Natural killer cell treated with Interleukin-12 subunit alpha and Interleukin-12 subunit beta and Interleukin-15 and Interleukin-18, amount 100 ng/mL, for 72 hours (primary cell): ENCODE data around the gene HS3ST3A1. TPM values are rescaled to one million over a fixed set of nuclear protein-coding genes. Genes with fewer than 3 reads are reported as not detected.
"Not testable (repeated sequence)": the region's sequence is repeated elsewhere in the genome, so short reads cannot be mapped to it uniquely, and the experiment has no call there.

ENCODE experiments used
- ATAC-seq, 2 donors: fragments of 150-1000 bp; cut with Tn5 transposase in 1 of 2; sonication (Bioruptor Pico), chemical (Tn5 transposase) in 1 of 2; 2 replicates each; pipeline ENCODE4 v1.10.0; 2021
- DNase-seq: peaks from one replicate; pipeline ENCODE4 v3.0.0; 2022; ENCODE audit warnings: low spot score
- H3K27ac Mint-ChIP-seq, 2 donors: 1 replicate in 1 of 2; 2 replicates in 1 of 2; pipeline ENCODE4 v1.8.0; 2022; ENCODE audit warnings: mixed read lengths in 2 of 2, mild to moderate bottlenecking in 1 of 2, moderate library complexity in 1 of 2
- H3K27me3 Mint-ChIP-seq, 2 donors: 1 replicate in 1 of 2; 2 replicates in 1 of 2; pipeline ENCODE4 v1.8.0; 2022; ENCODE audit warnings: mixed read lengths in 2 of 2
- H3K36me3 Mint-ChIP-seq: one replicate; pipeline ENCODE4 v1.8.0; 2022; ENCODE audit warnings: mixed read lengths
- H3K4me1 Mint-ChIP-seq, 2 donors: 1 replicate in 1 of 2; 2 replicates in 1 of 2; pipeline ENCODE4 v1.8.0; 2022; ENCODE audit warnings: low read depth in 2 of 2, mixed read lengths in 2 of 2, mild to moderate bottlenecking in 1 of 2
- H3K4me3 Mint-ChIP-seq: one replicate; pipeline ENCODE4 v1.8.0; 2022; ENCODE audit warnings: mixed read lengths
- H3K9me3 Mint-ChIP-seq: 2 replicates; pipeline ENCODE4 v1.8.0; 2022; ENCODE audit warnings: mixed read lengths
- total RNA-seq, 2 donors: library from RNA; stranded (reverse); gene quantifications; one replicate each; pipeline ENCODE4 v1.2.3, GENCODE V29; 2022

HS3ST3A1 gene
- total RNA-seq, 2 donors from 2014 or later: 1.1 to 2.4 TPM

- no peak for DNase-seq
- no peak for ATAC-seq
- H3K4me3 Mint-ChIP-seq: no peak overlapping the region
- H3K9me3 Mint-ChIP-seq: no peaks in the 10 kb centered on the region
- no peaks in the 10 kb centered on the region for H3K4me1 Mint-ChIP-seq
- H3K27me3 Mint-ChIP-seq: peaks cover 20 to 35% of the 10 kb centered on the region in 2 donors
- no peak overlapping the region for H3K27ac Mint-ChIP-seq
- H3K36me3 Mint-ChIP-seq: peaks cover 4% of the 10 kb centered on the region
Measured at GRCh38 chr17:13550291-13550690, 51.4 kb downstream of the HS3ST3A1 start.

- DNase-seq, H3K27ac Mint-ChIP-seq, H3K36me3 Mint-ChIP-seq, H3K4me3 Mint-ChIP-seq, H3K4me1 Mint-ChIP-seq, ATAC-seq, H3K9me3 Mint-ChIP-seq: not testable (repeated sequence)
- peaks cover 15 to 35% of the 10 kb centered on the region in 2 donors for H3K27me3 Mint-ChIP-seq
Measured at GRCh38 chr17:13548576-13548975, 53.2 kb downstream of the HS3ST3A1 start.

- Mint-ChIP-seq H3K27me3 (peaks cover 17 to 44% of the 10 kb centered on the region in 2 donors), H3K4me3 (no peak overlapping the region), H3K27ac (no peak overlapping the region), H3K4me1 (no peaks in the 10 kb centered on the region), H3K9me3 (no peaks in the 10 kb centered on the region), H3K36me3 (peaks cover 4% of the 10 kb centered on the region)
- ATAC-seq: no peak
- DNase-seq: no peak
Measured at GRCh38 chr17:13546851-13547250, 54.9 kb downstream of the HS3ST3A1 start.

- Mint-ChIP-seq H3K27ac (no peak overlapping the region), H3K4me1 (no peaks in the 10 kb centered on the region), H3K27me3 (peaks cover 17 to 47% of the 10 kb centered on the region in 2 donors), H3K4me3 (no peak overlapping the region), H3K36me3 (peaks cover 4% of the 10 kb centered on the region), H3K9me3 (no peaks in the 10 kb centered on the region)
- no peak for ATAC-seq
- no peak for DNase-seq
Measured at GRCh38 chr17:13545941-13546340, 55.8 kb downstream of the HS3ST3A1 start.

GRCh38 chr17:13544765-13545164 lies 57.0 kb downstream of the HS3ST3A1 start:
- Mint-ChIP-seq H3K4me3 (no peak overlapping the region), H3K27me3 (peaks cover 12 to 38% of the 10 kb centered on the region in 2 donors), H3K27ac (no peak overlapping the region), H3K4me1 (no peaks in the 10 kb centered on the region), H3K9me3 (no peaks in the 10 kb centered on the region), H3K36me3 (peaks cover 4% of the 10 kb centered on the region)
- no peak for DNase-seq
- ATAC-seq: no peak

- no peaks in the 10 kb centered on the region for H3K9me3 Mint-ChIP-seq
- H3K27ac Mint-ChIP-seq: no peak overlapping the region
- DNase-seq: no peak
- H3K27me3 Mint-ChIP-seq: peaks cover 9 to 33% of the 10 kb centered on the region in 2 donors
- no peak for ATAC-seq
- no peaks in the 10 kb centered on the region for H3K36me3 Mint-ChIP-seq
- no peak overlapping the region for H3K4me3 Mint-ChIP-seq
- H3K4me1 Mint-ChIP-seq: no peaks in the 10 kb centered on the region
Measured at GRCh38 chr17:13544292-13544691, 57.4 kb downstream of the HS3ST3A1 start.

GRCh38 chr17:13542636-13543035 lies 59.1 kb downstream of the HS3ST3A1 start:
- H3K27me3 Mint-ChIP-seq: peaks cover 4 to 19% of the 10 kb centered on the region in 2 donors
- no peak overlapping the region for H3K4me3 Mint-ChIP-seq
- ATAC-seq (no peak), DNase-seq (no peak)
- H3K27ac Mint-ChIP-seq: no peak overlapping the region
- no peaks in the 10 kb centered on the region for H3K36me3 Mint-ChIP-seq
- H3K9me3 Mint-ChIP-seq: no peaks in the 10 kb centered on the region
- no peaks in the 10 kb centered on the region for H3K4me1 Mint-ChIP-seq

- no peak overlapping the region for H3K4me3 Mint-ChIP-seq
- H3K36me3 Mint-ChIP-seq: no peaks in the 10 kb centered on the region
- H3K4me1 Mint-ChIP-seq: no peaks in the 10 kb centered on the region
- no peaks in the 10 kb centered on the region for H3K9me3 Mint-ChIP-seq
- no peak overlapping the region for H3K27ac Mint-ChIP-seq
- no peak for ATAC-seq
- H3K27me3 Mint-ChIP-seq: peaks cover 2 to 19% of the 10 kb centered on the region in 2 donors
- no peak for DNase-seq
Measured at GRCh38 chr17:13541032-13541480, 60.7 kb downstream of the HS3ST3A1 start.

- ATAC-seq (no peak), DNase-seq (no peak)
- Mint-ChIP-seq H3K4me3 (no peak overlapping the region), H3K4me1 (no peaks in the 10 kb centered on the region), H3K27ac (no peak overlapping the region), H3K36me3 (no peaks in the 10 kb centered on the region), H3K27me3 (peaks cover 2 to 19% of the 10 kb centered on the region in 2 donors), H3K9me3 (no peaks in the 10 kb centered on the region)
Measured at GRCh38 chr17:13540546-13540945, 61.2 kb downstream of the HS3ST3A1 start.

GRCh38 chr17:13539421-13539820 lies 62.3 kb downstream of the HS3ST3A1 start:
- Mint-ChIP-seq H3K4me3 (no peak overlapping the region), H3K27ac (no peak overlapping the region), H3K9me3 (no peaks in the 10 kb centered on the region), H3K4me1 (no peaks in the 10 kb centered on the region), H3K27me3 (peaks cover 2 to 19% of the 10 kb centered on the region in 2 donors), H3K36me3 (no peaks in the 10 kb centered on the region)
- ATAC-seq: no peak
- no peak for DNase-seq

- ATAC-seq (no peak), DNase-seq (no peak)
- Mint-ChIP-seq H3K4me1 (no peaks in the 10 kb centered on the region), H3K36me3 (no peaks in the 10 kb centered on the region), H3K27me3 (peaks cover 2 to 19% of the 10 kb centered on the region in 2 donors), H3K27ac (no peak overlapping the region), H3K4me3 (no peak overlapping the region), H3K9me3 (no peaks in the 10 kb centered on the region)
Measured at GRCh38 chr17:13538841-13539411, 62.8 kb downstream of the HS3ST3A1 start.

- DNase-seq: no peak
- H3K4me3 Mint-ChIP-seq: no peak overlapping the region
- no peaks in the 10 kb centered on the region for H3K4me1 Mint-ChIP-seq
- no peaks in the 10 kb centered on the region for H3K9me3 Mint-ChIP-seq
- no peak overlapping the region for H3K27ac Mint-ChIP-seq
- H3K36me3 Mint-ChIP-seq: no peaks in the 10 kb centered on the region
- ATAC-seq: no peak
- H3K27me3 Mint-ChIP-seq: peaks cover 3 to 17% of the 10 kb centered on the region in 2 donors
Measured at GRCh38 chr17:13537871-13538643, 63.7 kb downstream of the HS3ST3A1 start.

GRCh38 chr17:13537167-13537731 lies 64.5 kb downstream of the HS3ST3A1 start:
- Mint-ChIP-seq H3K27me3 (peaks cover 8 to 17% of the 10 kb centered on the region in 2 donors), H3K36me3 (no peaks in the 10 kb centered on the region), H3K9me3 (no peaks in the 10 kb centered on the region), H3K4me1 (no peaks in the 10 kb centered on the region), H3K4me3 (no peak overlapping the region), H3K27ac (no peak overlapping the region)
- ATAC-seq: no peak
- no peak for DNase-seq

- Mint-ChIP-seq H3K27ac (no peak overlapping the region), H3K4me3 (no peak overlapping the region), H3K27me3 (peaks cover 12 to 20% of the 10 kb centered on the region in 2 donors), H3K4me1 (no peaks in the 10 kb centered on the region), H3K36me3 (no peaks in the 10 kb centered on the region), H3K9me3 (peaks cover 2% of the 10 kb centered on the region)
- ATAC-seq (no peak), DNase-seq (no peak)
Measured at GRCh38 chr17:13534946-13535345, 66.8 kb downstream of the HS3ST3A1 start.
